IMR-90 (cell line): ENCODE measurements around the gene KLF2. TPM values are rescaled to one million over a fixed set of nuclear protein-coding genes. Genes with fewer than 3 reads are reported as not detected.

ENCODE experiments used
- ATAC-seq: fragments of 200-7000 bp; cut with Tn5 transposase; 2 replicates; pipeline ENCODE4 v1.9.1; 2020; ENCODE audit warnings: low read depth, mild to moderate bottlenecking, moderate library complexity
- BruUV-seq: library from RNA; stranded (reverse); fragments of 400-500 nt; replicated peaks from 2 replicates; lab custom pipeline; 2021; lab: Mats Ljungman, UMichigan
- CTCF ChIA-PET: fragments of 300-600 bp; formaldehyde crosslinking; extraction: SDS; loops from one replicate; lab custom pipeline; 2021; ENCODE audit warnings: antibody characterized with exemption; lab: Yijun Ruan, JAX
- POLR2A ChIA-PET: fragments of 300-600 bp; sonication (Branson Sonifier 250); formaldehyde crosslinking; loops from one replicate; lab custom pipeline; 2022; ENCODE audit warnings: antibody characterized with exemption; ENCODE audit not compliant: unreplicated experiment; lab: Charles Lee
- DNase-seq: peaks from one replicate; pipeline ENCODE4 v3.0.0; 2013
- H2AFZ ChIP-seq: replicated peaks from 2 replicates; pipeline ENCODE3; 2013; ENCODE audit warnings: low read length, mild to moderate bottlenecking; ENCODE audit not compliant: poor library complexity
- H2AK5ac ChIP-seq: 2 replicates; pipeline ENCODE4 v1.6.1; 2013; ENCODE audit warnings: low read depth, low read length, inconsistent platforms
- H2AK9ac ChIP-seq: replicated peaks from 2 replicates; pipeline ENCODE3; 2013; ENCODE audit warnings: mild to moderate bottlenecking, low read depth, low read length, moderate library complexity; ENCODE audit not compliant: poor library complexity
- H2BK120ac ChIP-seq: 2 replicates; pipeline ENCODE4 v1.6.1; 2013; ENCODE audit warnings: low read depth, low read length, inconsistent platforms
- H2BK15ac ChIP-seq: 3 replicates; pipeline ENCODE4 v1.6.1; 2013; ENCODE audit warnings: low read depth, low read length, inconsistent platforms
- H2BK20ac ChIP-seq: 2 replicates; pipeline ENCODE4 v1.6.1; 2013; ENCODE audit warnings: low read depth, mild to moderate bottlenecking, inconsistent platforms, low read length, moderate library complexity
- H2BK5ac ChIP-seq: 2 replicates; pipeline ENCODE4 v1.6.1; 2013; ENCODE audit warnings: mild to moderate bottlenecking, low read depth, low read length, inconsistent platforms; ENCODE audit not compliant: poor library complexity, severe bottlenecking
- H3K14ac ChIP-seq: replicated peaks from 2 replicates; pipeline ENCODE4 v1.6.1; 2013; ENCODE audit warnings: low read depth, low read length, inconsistent platforms
- H3K18ac ChIP-seq: 2 replicates; pipeline ENCODE4 v1.6.1; 2013; ENCODE audit warnings: low read depth, low read length, control low read depth
- H3K23ac ChIP-seq: 2 replicates; pipeline ENCODE4 v1.6.1; 2013; ENCODE audit warnings: low read depth, low read length, inconsistent platforms
- H3K27ac ChIP-seq: 2 replicates; pipeline ENCODE4 v1.5.1; 2013; ENCODE audit warnings: mild to moderate bottlenecking, control low read depth, low read length; ENCODE audit not compliant: insufficient read depth
- H3K27me3 ChIP-seq: 2 replicates; pipeline ENCODE4 v1.6.1; 2013; ENCODE audit warnings: low read length; ENCODE audit not compliant: control insufficient read depth, insufficient read depth
- H3K36me3 ChIP-seq: 2 replicates; pipeline ENCODE4 v1.6.1; 2013; ENCODE audit warnings: low read length, mixed read lengths; ENCODE audit not compliant: control insufficient read depth, insufficient read depth
- H3K4ac ChIP-seq: 2 replicates; pipeline ENCODE4 v1.6.1; 2013; ENCODE audit warnings: low read depth, low read length, inconsistent platforms
- H3K4me1 ChIP-seq: 2 replicates; pipeline ENCODE4 v1.6.1; 2013; ENCODE audit warnings: low read length, mixed read lengths; ENCODE audit not compliant: control insufficient read depth, insufficient read depth
- H3K4me2 ChIP-seq: 2 replicates; pipeline ENCODE4 v1.6.1; 2013; ENCODE audit warnings: low read depth, mild to moderate bottlenecking, control low read depth, low read length, moderate library complexity
- H3K4me3 ChIP-seq: 2 replicates; pipeline ENCODE4 v1.5.1; 2013; ENCODE audit warnings: low read depth, mild to moderate bottlenecking, control low read depth, low read length, moderate library complexity; ENCODE audit not compliant: insufficient read depth
- H3K56ac ChIP-seq: 2 replicates; pipeline ENCODE4 v1.6.1; 2013; ENCODE audit warnings: low read length, inconsistent platforms; ENCODE audit not compliant: insufficient read depth; ENCODE audit errors: extremely low read depth
- H3K79me1 ChIP-seq, 2 experiments: 2 replicates each; pipeline ENCODE4 v1.6.1; 2013; ENCODE audit warnings: low read length in 2 of 2, inconsistent platforms in 1 of 2, low read depth in 1 of 2
- H3K9ac ChIP-seq: 2 replicates; pipeline ENCODE4 v1.6.1; 2013; ENCODE audit warnings: low read depth, low read length, control low read depth
- H3K9me1 ChIP-seq: 2 replicates; pipeline ENCODE4 v1.6.1; 2013; ENCODE audit warnings: low read length, inconsistent platforms; ENCODE audit not compliant: insufficient read depth
- H3K9me3 ChIP-seq: 2 replicates; pipeline ENCODE4 v1.6.1; 2013; ENCODE audit warnings: low read length; ENCODE audit not compliant: control insufficient read depth, insufficient read depth
- H4K20me1 ChIP-seq: 2 replicates; pipeline ENCODE4 v1.6.1; 2013; ENCODE audit warnings: low read length, inconsistent platforms; ENCODE audit not compliant: insufficient read depth
- H4K5ac ChIP-seq: 2 replicates; pipeline ENCODE4 v1.6.1; 2013; ENCODE audit warnings: mild to moderate bottlenecking, low read depth, low read length, control low read depth
- H4K8ac ChIP-seq, 2 experiments: 2 replicates each; pipeline ENCODE4 v1.6.1; 2013; ENCODE audit warnings: low read depth in 2 of 2, low read length in 2 of 2, control low read depth in 1 of 2, inconsistent platforms in 1 of 2
- H4K91ac ChIP-seq: 2 replicates; pipeline ENCODE4 v1.6.1; 2013; ENCODE audit warnings: low read depth, low read length, inconsistent platforms; ENCODE audit not compliant: insufficient read depth
- CEBPB ChIP-seq: IDR thresholded peaks from 2 replicates; pipeline ENCODE4 v1.6.1; 2012; ENCODE audit warnings: low read depth, low read length, improper control_type of control experiment
- CTCF ChIP-seq: conservative IDR thresholded peaks from 2 replicates; pipeline ENCODE4 v1.5.1; 2012; ENCODE audit warnings: mild to moderate bottlenecking, low read depth, low read length, improper control_type of control experiment
- ELK1 ChIP-seq: fragments of 150-350 bp; IDR thresholded peaks from 2 replicates; pipeline ENCODE4 v1.6.1; 2016; ENCODE audit warnings: low read depth, mild to moderate bottlenecking, low read length, moderate library complexity, borderline replicate concordance
- FOS ChIP-seq: fragments of 150-350 bp; IDR thresholded peaks from 2 replicates; pipeline ENCODE4 v1.6.1; 2016; ENCODE audit warnings: low read depth, low read length
- MAZ ChIP-seq: IDR thresholded peaks from 2 replicates; pipeline ENCODE4 v1.6.1; 2012; ENCODE audit warnings: low read depth, mild to moderate bottlenecking, low read length, improper control_type of control experiment, moderate library complexity, borderline replicate concordance
- MXI1 ChIP-seq: IDR thresholded peaks from 2 replicates; pipeline ENCODE4 v1.6.1; 2012; ENCODE audit warnings: low read depth, mild to moderate bottlenecking, low read length, moderate library complexity, borderline replicate concordance
- NFE2L2 ChIP-seq: fragments of 150-350 bp; IDR thresholded peaks from 2 replicates; pipeline ENCODE4 v1.6.1; 2016; ENCODE audit warnings: low read depth, mild to moderate bottlenecking, low read length
- POLR2A ChIP-seq: IDR thresholded peaks from 2 replicates; pipeline ENCODE4 v1.6.1; 2012; ENCODE audit warnings: mild to moderate bottlenecking, low read depth, low read length
- RAD21 ChIP-seq: IDR thresholded peaks from 2 replicates; pipeline ENCODE4 v1.6.1; 2012; ENCODE audit warnings: low read length, improper control_type of control experiment
- RFX5 ChIP-seq: IDR thresholded peaks from 2 replicates; pipeline ENCODE4 v1.8.0; 2012; ENCODE audit warnings: low read depth, mild to moderate bottlenecking, low read length, moderate library complexity
- SMC3 ChIP-seq: fragments of 150-350 bp; IDR thresholded peaks from 2 replicates; pipeline ENCODE4 v1.6.1; 2016; ENCODE audit warnings: low read depth, mild to moderate bottlenecking, antibody characterized with exemption, low read length, moderate library complexity
- USF2 ChIP-seq: fragments of 150-350 bp; IDR thresholded peaks from 2 replicates; pipeline ENCODE4 v1.6.1; 2017; ENCODE audit warnings: mild to moderate bottlenecking, antibody characterized with exemption, low read length, low read depth
- WGBS, 2 experiments: methylation state at CpG; one replicate each; pipeline versions ENCODE4 v1.1.5 to v1.1.7; 2013; ENCODE audit warnings: missing lambda C conversion rate in 2 of 2; ENCODE audit not compliant: insufficient read length in 1 of 2; ENCODE audit errors: extremely low coverage in 2 of 2; 5-methylcytosine and 5-hydroxymethylcytosine counted together
- dilution Hi-C: fragments of 300-500 bp; cut with HindIII; formaldehyde crosslinking; loops from one replicate; pipeline ENCODE4 v1.14.3; 2018; ENCODE audit warnings: low sequenced_read_pairs; ENCODE audit not compliant: unreplicated experiment
- in situ Hi-C: fragments of 300-500 bp; cut with MboI; formaldehyde crosslinking; loops from 3 replicates; pipeline ENCODE4 v1.14.3; 2019; ENCODE audit warnings: low sequenced_read_pairs, inconsistent platforms, mixed read lengths
- intact Hi-C: fragments of 100-400 bp; cut with micrococcal nuclease; formaldehyde crosslinking; loops from 2 replicates; pipeline ENCODE4 v1.10.0; 2022
- polyA plus RNA-seq, 3 experiments: library from polyadenylated mRNA; depleted of rRNA; stranded (reverse); fragments of >200 nt; gene quantifications; 2 replicates each; pipeline ENCODE4 v1.2.3, GENCODE V29; 2012; ENCODE audit warnings: low replicate concordance in 1 of 3
- total RNA-seq: library from RNA; depleted of rRNA; stranded (reverse); fragments of >200 nt; gene quantifications from 2 replicates; pipeline ENCODE4 v1.2.3, GENCODE V29; 2012

KLF2 gene
- total and polyA plus RNA-seq, 2 of the 4 experiments (the other 2 are of a cell fraction): 1.1 to 34.4 TPM

- CTCF ChIA-PET: no interaction called here
- H4K20me1 ChIP-seq: 0 out of 2 replicates have a peak, but pooled peaks cover 10% of the 10 kb centered on the region
- H3K4ac ChIP-seq: no peak overlapping the region
Measured at GRCh38 chr19:16375157-16375935, 50.7 kb downstream of the KLF2 start.

More at GRCh38 chr19:16375157-16375935, 50.7 kb downstream of the KLF2 start:
- no peak overlapping the region for H2AK5ac ChIP-seq
- dilution Hi-C loops: no loop called here
- ATAC-seq: no peak
- intact Hi-C loops: no loop called here
- H3K4me3 ChIP-seq: no peak overlapping the region
- H2BK20ac ChIP-seq: no peak overlapping the region
- H3K79me1 ChIP-seq: peaks cover 0 to 25% of the 10 kb centered on the region in 2 experiments; a peak in 2 of 4 replicates
- H3K56ac ChIP-seq: no peak overlapping the region
- no TSS peak for BruUV-seq
- H3K18ac ChIP-seq: no peak overlapping the region
- no peak for DNase-seq
- POLR2A ChIA-PET: no interaction called here
- H3K23ac ChIP-seq: no peak overlapping the region
- H3K9ac ChIP-seq: no peak overlapping the region
- 98% methylated on average over 9 of the region's 14 CpGs; no CpG with 5 or more reads in 1 of the 2 experiments for WGBS, 2 experiments
- H3K4me2 ChIP-seq: no peak overlapping the region
- peaks cover 19% of the 10 kb centered on the region for H3K36me3 ChIP-seq
- H3K14ac ChIP-seq: no peak overlapping the region
- peaks cover 20% of the 10 kb centered on the region; the same call in 1 of the 2 replicates for H3K9me1 ChIP-seq
- no peak overlapping the region for H2BK5ac ChIP-seq
- H4K8ac ChIP-seq: no peak overlapping the region
- TF ChIP-seq ELK1 (no peak), FOS (no peak), MAZ (no peak), POLR2A (no peak), SMC3 (no peak), RAD21 (no peak), MXI1 (no peak), CEBPB (no peak), USF2 (no peak), RFX5 (no peak), CTCF (no peak), NFE2L2 (no peak)
- no peaks in the 10 kb centered on the region for H3K27me3 ChIP-seq
- H2BK120ac ChIP-seq: no peak overlapping the region
- H3K9me3 ChIP-seq: no peaks in the 10 kb centered on the region
- H3K27ac ChIP-seq: no peak overlapping the region
- in situ Hi-C loops: no loop called here
- H2AFZ ChIP-seq: no peak overlapping the region
- H2AK9ac ChIP-seq: no peak overlapping the region
- no peak overlapping the region for H2BK15ac ChIP-seq
- H4K91ac ChIP-seq: no peak overlapping the region
- H4K5ac ChIP-seq: no peak overlapping the region
- H3K4me1 ChIP-seq: peaks cover 10% of the 10 kb centered on the region; the same call in 1 of the 2 replicates
